ENCODE data around the gene ATP2B2.

ATP2B2 gene

DNA sequence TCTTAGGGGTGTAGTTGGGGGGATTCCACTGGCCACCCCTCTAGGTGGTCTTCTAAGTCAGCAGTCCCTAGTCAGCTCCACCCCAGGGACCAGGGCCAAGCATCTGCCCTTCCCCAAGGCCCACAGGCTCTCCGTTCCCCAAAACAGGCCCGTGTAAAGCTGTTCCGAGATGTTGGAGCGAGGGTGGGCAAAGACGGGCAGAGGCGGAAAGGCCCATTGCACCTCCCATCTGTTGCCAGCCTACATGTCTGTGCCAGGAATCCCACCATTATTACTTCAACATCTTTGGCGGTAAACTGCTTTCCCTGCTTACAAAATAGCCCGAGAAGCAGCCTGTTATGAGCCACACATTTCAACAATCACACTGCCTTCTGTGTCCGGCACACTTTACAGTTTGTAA, 1.9 kb upstream of the ATP2B2 start:
- Histone ChIP-seq H4K20me1 (ENCODE audit: insufficient read depth, low read length, poor library complexity, severe bottlenecking) (no peaks in the 10 kb centered on the region), H3K4me2 (ENCODE audit: low read depth, low read length, poor library complexity, severe bottlenecking) (no peak overlapping the region), H3K9ac (ENCODE audit: low read depth, low read length, poor library complexity, severe bottlenecking) (no peak overlapping the region)

DNA sequence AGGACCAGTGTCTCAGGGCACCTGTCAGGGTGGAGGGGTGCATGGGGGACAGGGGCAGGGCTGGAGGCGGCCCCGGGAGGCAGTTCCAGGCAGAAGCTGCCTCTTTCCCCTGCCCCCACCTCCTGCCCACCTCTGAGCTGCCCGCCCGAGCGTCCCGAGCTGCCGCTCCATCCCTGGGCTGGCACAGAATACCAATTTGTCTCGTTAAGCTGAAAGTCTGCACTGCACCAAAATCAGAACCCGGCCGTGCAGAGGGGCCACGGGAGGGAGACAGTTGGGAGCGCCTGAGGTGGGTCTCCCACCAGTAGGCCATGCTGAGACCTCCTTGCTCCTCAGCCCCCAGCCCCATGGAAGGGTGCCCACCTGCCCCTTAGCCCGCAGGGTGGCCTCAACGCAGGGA, 1.3 kb upstream of the ATP2B2 start:
- H3K9me2 ChIP-seq (replicated peaks; ENCODE audit: low read depth, low read length): no peaks in the 10 kb centered on the region
- H2AFZ ChIP-seq (ENCODE audit: low read length): no peak overlapping the region
- H3F3A ChIP-seq (ENCODE audit: low read depth): no peaks in the 10 kb centered on the region
- H3K9me3 ChIP-seq (ENCODE audit: insufficient read depth, low read depth, low read length): no peaks in the 10 kb centered on the region
- H3K4me1 ChIP-seq (ENCODE audit: insufficient read depth, low read length, poor library complexity, severe bottlenecking): no peaks in the 10 kb centered on the region
- H3K9ac ChIP-seq (ENCODE audit: low read depth, low read length, poor library complexity, severe bottlenecking): no peak overlapping the region
- no peaks in the 10 kb centered on the region for H3K79me2 ChIP-seq (ENCODE audit: insufficient read depth, low read length)
- H4K20me1 ChIP-seq (ENCODE audit: insufficient read depth, low read length, poor library complexity, severe bottlenecking): no peaks in the 10 kb centered on the region
- no peaks in the 10 kb centered on the region for H3K36me3 ChIP-seq (ENCODE audit: insufficient read depth, low read length)
- H3K27me3 ChIP-seq (ENCODE audit: insufficient read depth, low read length, poor library complexity, severe bottlenecking): no peaks in the 10 kb centered on the region
- TF ChIP-seq, protein P1, sequence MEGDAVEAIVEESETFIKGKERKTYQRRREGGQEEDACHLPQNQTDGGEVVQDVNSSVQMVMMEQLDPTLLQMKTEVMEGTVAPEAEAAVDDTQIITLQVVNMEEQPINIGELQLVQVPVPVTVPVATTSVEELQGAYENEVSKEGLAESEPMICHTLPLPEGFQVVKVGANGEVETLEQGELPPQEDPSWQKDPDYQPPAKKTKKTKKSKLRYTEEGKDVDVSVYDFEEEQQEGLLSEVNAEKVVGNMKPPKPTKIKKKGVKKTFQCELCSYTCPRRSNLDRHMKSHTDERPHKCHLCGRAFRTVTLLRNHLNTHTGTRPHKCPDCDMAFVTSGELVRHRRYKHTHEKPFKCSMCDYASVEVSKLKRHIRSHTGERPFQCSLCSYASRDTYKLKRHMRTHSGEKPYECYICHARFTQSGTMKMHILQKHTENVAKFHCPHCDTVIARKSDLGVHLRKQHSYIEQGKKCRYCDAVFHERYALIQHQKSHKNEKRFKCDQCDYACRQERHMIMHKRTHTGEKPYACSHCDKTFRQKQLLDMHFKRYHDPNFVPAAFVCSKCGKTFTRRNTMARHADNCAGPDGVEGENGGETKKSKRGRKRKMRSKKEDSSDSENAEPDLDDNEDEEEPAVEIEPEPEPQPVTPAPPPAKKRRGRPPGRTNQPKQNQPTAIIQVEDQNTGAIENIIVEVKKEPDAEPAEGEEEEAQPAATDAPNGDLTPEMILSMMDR (conservative IDR thresholded peaks at IDR 0.05; ENCODE audit: low read length): no peak
- no peak for TF ChIP-seq EZH2phosphoT487 (IDR thresholded peaks at IDR 0.05; ENCODE audit: borderline replicate concordance)
- no peak overlapping the region for H3K4me2 ChIP-seq (ENCODE audit: low read depth, low read length, poor library complexity, severe bottlenecking)
- H3K4me3 ChIP-seq (ENCODE audit: low read length, poor library complexity, severe bottlenecking): no peak overlapping the region

More for the DNA sequence above, 1.9 kb upstream of the ATP2B2 start:
- no peaks in the 10 kb centered on the region for H3F3A ChIP-seq (ENCODE audit: low read depth)
- H3K36me3 ChIP-seq (ENCODE audit: insufficient read depth, low read length): no peaks in the 10 kb centered on the region
- no peaks in the 10 kb centered on the region for H3K9me3 ChIP-seq (ENCODE audit: insufficient read depth, low read depth, low read length)
- H3K27me3 ChIP-seq (ENCODE audit: insufficient read depth, low read length, poor library complexity, severe bottlenecking): no peaks in the 10 kb centered on the region
- no peak overlapping the region for H2AFZ ChIP-seq (ENCODE audit: low read length)
- H3K4me1 ChIP-seq (ENCODE audit: insufficient read depth, low read length, poor library complexity, severe bottlenecking): no peaks in the 10 kb centered on the region
- no peaks in the 10 kb centered on the region for H3K9me2 ChIP-seq (replicated peaks; ENCODE audit: low read depth, low read length)
- TF ChIP-seq, protein P1 (conservative IDR thresholded peaks at IDR 0.05; ENCODE audit: low read length): no peak
- no peaks in the 10 kb centered on the region for H3K79me2 ChIP-seq (ENCODE audit: insufficient read depth, low read length)
- H3K4me3 ChIP-seq (ENCODE audit: low read length, poor library complexity, severe bottlenecking): no peak overlapping the region

DNA sequence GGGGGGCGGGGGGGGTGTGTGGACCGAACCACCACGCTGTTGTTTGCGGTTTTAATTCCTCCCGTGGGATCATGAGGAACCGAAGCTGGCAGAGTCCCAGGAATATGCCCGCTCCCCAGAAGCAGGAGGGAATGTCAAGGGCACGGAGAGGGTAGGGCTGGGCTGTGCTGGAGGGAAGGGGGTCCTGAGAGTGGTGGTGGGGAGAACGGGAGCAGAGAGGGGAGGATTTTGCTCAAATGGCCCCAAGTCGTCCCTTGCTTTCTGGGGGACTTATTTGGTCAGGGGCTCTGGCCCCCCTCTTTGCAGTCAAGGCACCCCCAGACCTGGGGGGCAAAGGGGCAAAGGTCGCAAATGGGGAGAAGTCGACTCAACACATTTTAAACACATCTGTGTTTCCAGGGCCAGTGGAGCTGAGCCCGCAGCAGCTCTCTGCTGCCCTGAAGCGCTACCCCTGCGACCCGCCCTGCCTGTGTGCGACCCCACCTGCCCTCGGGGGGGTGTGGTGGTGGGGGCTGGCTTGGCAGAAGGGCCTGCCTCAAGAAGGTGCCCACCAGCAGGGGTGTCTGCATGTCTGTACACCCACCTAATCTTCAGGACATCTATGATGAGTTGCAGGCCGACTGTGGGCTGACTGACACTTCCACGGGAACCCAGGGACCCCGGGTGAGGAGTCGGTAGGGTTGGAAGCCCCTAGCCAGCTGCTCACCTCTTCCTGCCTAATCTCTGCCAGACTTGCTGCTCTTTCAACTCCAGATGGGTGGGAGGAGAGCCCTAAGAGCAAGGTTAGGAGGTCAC, 602 bp upstream of the ATP2B2 start:
- Histone ChIP-seq H3K4me2 (ENCODE audit: low read depth, low read length, poor library complexity, severe bottlenecking) (no peak overlapping the region), H3K4me1 (ENCODE audit: insufficient read depth, low read length, poor library complexity, severe bottlenecking) (no peaks in the 10 kb centered on the region), H2AFZ (ENCODE audit: low read length) (no peak overlapping the region), H3F3A (ENCODE audit: low read depth) (no peaks in the 10 kb centered on the region), H3K9me3 (ENCODE audit: insufficient read depth, low read depth, low read length) (no peaks in the 10 kb centered on the region), H4K20me1 (ENCODE audit: insufficient read depth, low read length, poor library complexity, severe bottlenecking) (no peaks in the 10 kb centered on the region), H3K9ac (ENCODE audit: low read depth, low read length, poor library complexity, severe bottlenecking) (no peak overlapping the region), H3K36me3 (ENCODE audit: insufficient read depth, low read length) (no peaks in the 10 kb centered on the region), H3K4me3 (ENCODE audit: low read length, poor library complexity, severe bottlenecking) (no peak overlapping the region), H3K9me2 (replicated peaks; ENCODE audit: low read depth, low read length) (no peaks in the 10 kb centered on the region), H3K79me2 (ENCODE audit: insufficient read depth, low read length) (no peaks in the 10 kb centered on the region), H3K27me3 (ENCODE audit: insufficient read depth, low read length, poor library complexity, severe bottlenecking) (no peaks in the 10 kb centered on the region)
- TF ChIP-seq, protein P1 (conservative IDR thresholded peaks at IDR 0.05; ENCODE audit: low read length): no peak
- TF ChIP-seq EZH2phosphoT487 (IDR thresholded peaks at IDR 0.05; ENCODE audit: borderline replicate concordance): no peak

Data from Loucy (cell line).